ENCODE data around the gene TXNDC9. TPM values are rescaled to one million over a fixed set of nuclear protein-coding genes. Genes with fewer than 3 reads are reported as not detected.
"Not testable (repeated sequence)": the region's sequence is repeated elsewhere in the genome, so short reads cannot be mapped to it uniquely, and the experiment has no call there.

TXNDC9 gene
- total RNA-seq, 1 experiment from 2014 or later = 51.5 TPM

DNA sequence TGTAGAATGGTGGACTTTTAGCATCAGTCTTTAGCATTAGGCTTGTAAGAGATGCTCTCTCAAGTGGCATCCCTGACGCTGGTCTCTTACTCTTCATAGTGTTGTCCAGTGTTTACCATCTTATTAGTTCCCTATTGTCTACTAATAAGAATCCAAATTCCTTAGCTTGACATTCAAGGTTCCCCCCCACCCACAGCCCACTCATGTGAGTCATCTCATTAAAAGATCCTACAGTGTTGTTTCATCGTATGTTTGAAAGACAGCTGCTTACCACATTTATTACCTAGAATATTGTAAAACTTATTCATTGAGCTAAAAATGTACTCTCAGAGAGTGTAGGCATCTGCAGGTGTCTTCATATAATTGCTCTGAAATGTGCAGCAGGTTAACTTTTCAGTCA is 29.5 kb upstream of the TXNDC9 start:
- DNase-seq (no peak), ATAC-seq (peak; percentile 35)
- H3K4me2 ChIP-seq (ENCODE audit: low read length) = no peak overlapping the region
- 0 out of 2 replicates have a peak, but pooled peaks cover 9% of the 10 kb centered on the region for H4K20me1 ChIP-seq (ENCODE audit: low read length)
- H3K27ac ChIP-seq (ENCODE audit: low read length) = no peak overlapping the region
- CTCF ChIA-PET = no interaction called here
- no peak overlapping the region for H3K9ac ChIP-seq (ENCODE audit: low read length)
- H3K79me2 ChIP-seq (ENCODE audit: low read length) = no peaks in the 10 kb centered on the region
- H2AFZ ChIP-seq (ENCODE audit: low read length) = no peak overlapping the region
- BruUV-seq (replicated peaks) = no TSS peak
- no peaks in the 10 kb centered on the region for H3K9me3 ChIP-seq (ENCODE audit: low read length)
- H3K36me3 ChIP-seq (ENCODE audit: low read depth, low read length) = peaks cover 59% of the 10 kb centered on the region
- H3K4me3 ChIP-seq (ENCODE audit: low read length) = no peak overlapping the region
- intact Hi-C loops (cut with micrococcal nuclease) = no loop called here
- no peaks in the 10 kb centered on the region for H3K4me1 ChIP-seq (ENCODE audit: insufficient read depth, low read length)
- H3K9me2 ChIP-seq (replicated peaks; ENCODE audit: low read length) = no peaks in the 10 kb centered on the region
- H3F3A ChIP-seq (ENCODE audit: low read length, unreplicated experiment) = no peaks in the 10 kb centered on the region
- TF ChIP-seq, protein P1, sequence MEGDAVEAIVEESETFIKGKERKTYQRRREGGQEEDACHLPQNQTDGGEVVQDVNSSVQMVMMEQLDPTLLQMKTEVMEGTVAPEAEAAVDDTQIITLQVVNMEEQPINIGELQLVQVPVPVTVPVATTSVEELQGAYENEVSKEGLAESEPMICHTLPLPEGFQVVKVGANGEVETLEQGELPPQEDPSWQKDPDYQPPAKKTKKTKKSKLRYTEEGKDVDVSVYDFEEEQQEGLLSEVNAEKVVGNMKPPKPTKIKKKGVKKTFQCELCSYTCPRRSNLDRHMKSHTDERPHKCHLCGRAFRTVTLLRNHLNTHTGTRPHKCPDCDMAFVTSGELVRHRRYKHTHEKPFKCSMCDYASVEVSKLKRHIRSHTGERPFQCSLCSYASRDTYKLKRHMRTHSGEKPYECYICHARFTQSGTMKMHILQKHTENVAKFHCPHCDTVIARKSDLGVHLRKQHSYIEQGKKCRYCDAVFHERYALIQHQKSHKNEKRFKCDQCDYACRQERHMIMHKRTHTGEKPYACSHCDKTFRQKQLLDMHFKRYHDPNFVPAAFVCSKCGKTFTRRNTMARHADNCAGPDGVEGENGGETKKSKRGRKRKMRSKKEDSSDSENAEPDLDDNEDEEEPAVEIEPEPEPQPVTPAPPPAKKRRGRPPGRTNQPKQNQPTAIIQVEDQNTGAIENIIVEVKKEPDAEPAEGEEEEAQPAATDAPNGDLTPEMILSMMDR (conservative IDR thresholded peaks at IDR 0.05; ENCODE audit: low read depth, low read length) = no peak
- TF ChIP-seq EZH2phosphoT487 (IDR thresholded peaks at IDR 0.05; ENCODE audit: borderline replicate concordance, low read length) (no peak), EZH2 (IDR thresholded peaks at IDR 0.05; ENCODE audit: low read length, unreplicated experiment) (no peak)
- H3K27me3 ChIP-seq (ENCODE audit: low read length) = no peaks in the 10 kb centered on the region
- POLR2A ChIA-PET (ENCODE audit: unreplicated experiment) = interaction anchor here (0.5 kb wide), 1 partner anchor 125 kb away, joined by 3 read pairs; no protein-coding TSS in a partner anchor

GRCh38 chr2:99356853-99357252 is 20.7 kb upstream of the TXNDC9 start:
- Histone ChIP-seq H3K4me3 (ENCODE audit: low read length) (no peak overlapping the region), H3F3A (ENCODE audit: low read length, unreplicated experiment) (no peaks in the 10 kb centered on the region), H3K27me3 (ENCODE audit: low read length) (no peaks in the 10 kb centered on the region), H3K27ac (ENCODE audit: low read length) (no peak overlapping the region), H3K36me3 (ENCODE audit: low read depth, low read length) (no peaks in the 10 kb centered on the region; the same call in 1 of the 2 replicates), H2AFZ (ENCODE audit: low read length) (no peak overlapping the region), H3K9me3 (ENCODE audit: low read length) (no peaks in the 10 kb centered on the region), H3K4me2 (ENCODE audit: low read length) (no peak overlapping the region), H3K79me2 (ENCODE audit: low read length) (peaks cover 81% of the 10 kb centered on the region), H3K4me1 (ENCODE audit: insufficient read depth, low read length) (no peaks in the 10 kb centered on the region), H4K20me1 (ENCODE audit: low read length) (no peaks in the 10 kb centered on the region), H3K9me2 (replicated peaks; ENCODE audit: low read length) (no peaks in the 10 kb centered on the region), H3K9ac (ENCODE audit: low read length) (no peak overlapping the region)
- ATAC-seq (no peak), DNase-seq (no peak)
- intact Hi-C loops (cut with micrococcal nuclease) = no loop called here
- ChIA-PET POLR2A (ENCODE audit: unreplicated experiment) (no interaction called here), CTCF (no interaction called here)
- TF ChIP-seq EZH2 (IDR thresholded peaks at IDR 0.05; ENCODE audit: low read length, unreplicated experiment) = no peak
- TF ChIP-seq, protein P1 (conservative IDR thresholded peaks at IDR 0.05; ENCODE audit: low read depth, low read length) = no peak
- no peak for TF ChIP-seq EZH2phosphoT487 (IDR thresholded peaks at IDR 0.05; ENCODE audit: borderline replicate concordance, low read length)
- BruUV-seq (replicated peaks) = no TSS peak

GRCh38 chr2:99354825-99355224 is 18.7 kb upstream of the TXNDC9 start:
- H3K4me2 ChIP-seq (ENCODE audit: low read length); CTCF ChIA-PET; H2AFZ ChIP-seq (ENCODE audit: low read length); H3F3A ChIP-seq (ENCODE audit: low read length, unreplicated experiment); H3K4me1 ChIP-seq (ENCODE audit: insufficient read depth, low read length); POLR2A ChIA-PET (ENCODE audit: unreplicated experiment); H3K27ac ChIP-seq (ENCODE audit: low read length); BruUV-seq (replicated peaks); H3K9ac ChIP-seq (ENCODE audit: low read length); H3K4me3 ChIP-seq (ENCODE audit: low read length); H4K20me1 ChIP-seq (ENCODE audit: low read length); ATAC-seq; H3K36me3 ChIP-seq (ENCODE audit: low read depth, low read length); intact Hi-C loops (cut with micrococcal nuclease); DNase-seq; H3K9me2 ChIP-seq (replicated peaks; ENCODE audit: low read length); H3K27me3 ChIP-seq (ENCODE audit: low read length); H3K9me3 ChIP-seq (ENCODE audit: low read length): not testable (repeated sequence)
- peaks cover 97% of the 10 kb centered on the region for H3K79me2 ChIP-seq (ENCODE audit: low read length)
